SW 1271 (cell line): Measurements from ENCODE around the gene TPT1.
A peak's percentile ranks its signal among the peaks of the same experiment; 100 is the strongest.
"Not testable (repeated sequence)": the region's sequence is repeated elsewhere in the genome, so short reads cannot be mapped to it uniquely, and the experiment has no call there.

Experiments
- DNase-seq, 2 experiments: peaks; one replicate each; lab custom pipeline; 2025; lab: John Stamatoyannopoulos, UW

The TPT1 gene

DNA sequence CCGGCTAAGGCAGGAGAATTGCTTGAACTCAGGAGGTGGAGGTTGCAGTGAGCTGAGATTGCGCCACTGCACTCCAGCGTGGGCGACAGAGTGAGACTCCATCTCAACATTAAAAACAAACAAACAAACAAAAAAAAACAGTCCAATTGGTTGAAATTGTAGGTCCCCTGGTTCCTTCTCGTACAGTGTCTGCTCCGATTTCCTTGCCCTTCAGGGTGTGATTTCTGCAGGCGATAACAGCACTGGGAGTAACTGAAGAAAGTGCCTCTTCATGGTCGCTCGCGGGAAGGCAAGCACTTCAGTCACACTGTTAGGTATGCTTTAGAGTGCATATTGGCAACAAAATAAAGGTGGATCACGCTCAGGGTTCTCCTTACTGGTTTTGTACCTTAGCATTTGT lies 39.7 kb downstream of the TPT1 start:
- DNase-seq, result no peak

DNA sequence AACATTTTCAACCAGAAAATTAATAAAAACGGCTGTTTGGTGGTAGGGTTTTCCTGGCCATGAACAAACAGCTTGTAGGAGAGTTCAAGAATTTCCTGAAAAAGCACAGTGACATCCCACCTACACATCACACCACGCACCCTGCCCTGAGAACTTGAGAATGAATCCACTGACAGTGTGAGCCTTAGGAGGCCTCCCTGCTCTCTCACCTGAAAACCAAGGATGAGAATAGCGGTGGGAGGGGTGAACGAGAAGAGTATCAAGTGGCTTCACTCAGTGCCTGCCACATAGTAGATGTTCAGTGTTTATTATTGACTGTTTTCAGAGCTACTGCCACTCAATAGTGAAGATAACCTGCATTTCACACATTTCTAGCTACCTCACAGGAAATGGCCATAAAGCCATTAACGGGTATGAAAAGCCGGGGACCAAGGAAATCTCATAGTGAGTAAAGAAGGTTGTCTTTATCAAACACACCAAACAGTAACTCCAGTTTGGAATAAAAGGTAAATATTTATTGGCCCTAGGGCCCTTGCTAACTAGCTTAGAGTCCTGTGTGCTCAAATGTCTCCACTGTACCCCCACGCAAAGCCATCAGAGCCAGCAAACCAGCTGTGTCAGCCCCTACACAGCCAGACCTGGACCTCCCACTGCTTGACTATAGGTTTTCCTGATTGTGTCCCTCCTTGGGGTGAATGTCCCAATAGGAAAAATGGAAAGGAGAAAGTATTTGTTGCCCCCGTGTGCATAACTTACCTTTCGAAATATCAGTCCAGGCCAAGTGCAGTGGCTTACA lies 40.6 kb downstream of the TPT1 start:
- no peak for DNase-seq

DNA sequence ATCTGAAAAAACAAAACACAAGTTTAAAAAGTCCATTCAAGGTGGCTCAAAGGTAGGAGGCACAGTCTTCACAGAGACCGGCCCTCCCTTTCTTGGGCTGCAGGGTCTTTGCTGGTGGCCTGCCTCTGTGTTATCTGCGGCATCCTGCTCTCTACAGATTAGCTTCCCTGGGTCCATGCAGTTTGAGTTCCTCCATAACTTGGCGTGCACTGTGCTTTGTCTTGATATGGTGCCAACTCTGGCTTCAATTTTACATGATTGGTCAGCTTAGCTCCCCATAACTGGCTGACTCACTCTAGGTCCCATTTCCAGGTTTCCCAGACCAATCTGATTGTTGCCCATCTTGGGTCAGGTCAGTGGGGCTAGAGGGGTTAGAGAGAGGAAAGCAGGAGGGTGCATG lies 41.8 kb downstream of the TPT1 start:
- no peak for DNase-seq

DNA sequence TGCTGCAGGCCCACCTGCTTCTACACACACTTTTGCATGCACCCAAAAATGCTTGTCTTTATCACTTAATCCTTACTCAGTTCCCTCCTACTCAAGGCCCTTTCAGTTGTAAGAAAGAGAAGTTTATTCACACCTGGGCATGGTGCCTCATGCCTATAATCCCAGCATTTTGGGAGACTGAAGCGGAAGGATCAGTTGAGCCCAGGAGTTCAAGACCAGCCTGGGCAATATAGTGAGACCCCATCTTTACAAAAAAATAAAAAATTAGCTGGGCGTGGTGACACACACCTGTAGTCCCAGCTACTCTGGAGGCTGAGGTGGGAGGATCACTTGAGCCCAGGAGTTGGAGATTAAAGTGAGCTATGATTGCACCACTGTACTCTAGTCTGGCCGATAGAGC lies 42.4 kb downstream of the TPT1 start:
- not testable (repeated sequence) for DNase-seq

DNA sequence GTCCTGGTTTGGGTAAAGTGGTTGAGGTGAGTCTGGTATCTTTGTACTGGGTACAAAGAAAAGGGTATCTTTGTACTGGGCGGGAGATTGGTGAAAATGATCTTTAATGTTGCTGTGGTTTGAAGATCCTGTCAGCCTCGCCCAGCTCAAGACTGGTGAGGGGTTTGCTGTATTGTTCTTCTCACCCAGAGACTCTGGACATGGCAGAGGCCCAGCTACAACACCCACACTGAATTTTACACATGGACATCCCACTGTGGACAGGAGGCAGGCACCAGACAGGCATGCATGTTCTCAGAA lies 42.8 kb downstream of the TPT1 start:
- no peak for DNase-seq

DNA sequence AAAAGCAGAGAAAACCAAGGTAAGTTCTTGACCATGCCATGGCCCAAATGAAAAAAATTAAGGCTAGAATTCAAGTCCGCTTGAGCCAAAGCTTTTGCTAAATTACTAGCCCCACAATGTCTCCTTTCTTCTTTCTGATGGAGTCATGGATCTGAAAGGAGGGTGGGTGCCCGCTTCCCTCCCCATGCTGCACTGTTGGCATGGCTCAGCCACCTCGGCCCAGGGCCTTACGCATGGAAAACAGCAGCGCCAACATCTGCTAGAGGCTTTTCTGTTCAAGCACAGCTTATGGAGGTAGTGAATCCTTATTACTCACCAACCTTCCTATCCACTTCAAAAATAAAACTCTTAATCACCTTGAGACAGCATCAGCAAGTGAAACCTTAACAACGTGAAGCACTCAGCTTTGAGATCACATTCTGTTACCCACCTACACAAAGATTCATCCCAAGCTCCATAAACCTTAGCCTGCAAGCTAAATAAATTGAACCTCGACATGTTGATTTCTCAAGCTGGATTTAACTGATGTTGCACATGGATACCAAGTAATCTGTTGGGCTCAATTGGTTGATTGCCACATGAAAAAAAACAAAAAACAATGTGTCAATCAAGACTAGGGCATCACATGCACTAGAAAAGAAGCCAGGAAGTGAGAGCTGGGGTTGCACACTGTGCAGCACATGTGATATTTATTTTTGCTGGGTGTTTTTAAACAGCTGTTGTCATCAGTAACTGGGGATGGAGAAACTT lies 43.4 kb downstream of the TPT1 start:
- no peak for DNase-seq

DNA sequence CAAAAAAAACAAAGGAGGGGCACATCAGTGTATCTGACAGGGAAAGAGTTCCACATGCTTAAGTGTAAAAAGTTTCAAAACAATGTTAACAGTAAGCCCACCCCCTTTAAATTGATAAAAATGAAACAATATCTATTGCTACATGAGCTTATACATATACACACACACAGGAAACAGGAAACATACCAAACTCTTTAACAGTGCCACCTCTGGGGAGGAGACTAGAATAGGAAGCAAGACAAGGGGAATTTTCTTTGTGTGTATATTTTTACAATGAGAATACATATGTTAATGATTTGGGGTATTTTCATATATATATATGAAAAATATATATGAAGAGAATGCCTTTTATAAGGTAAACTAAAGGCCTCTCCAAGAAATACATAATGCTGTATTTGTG lies 44.7 kb downstream of the TPT1 start:
- no peak for DNase-seq

DNA sequence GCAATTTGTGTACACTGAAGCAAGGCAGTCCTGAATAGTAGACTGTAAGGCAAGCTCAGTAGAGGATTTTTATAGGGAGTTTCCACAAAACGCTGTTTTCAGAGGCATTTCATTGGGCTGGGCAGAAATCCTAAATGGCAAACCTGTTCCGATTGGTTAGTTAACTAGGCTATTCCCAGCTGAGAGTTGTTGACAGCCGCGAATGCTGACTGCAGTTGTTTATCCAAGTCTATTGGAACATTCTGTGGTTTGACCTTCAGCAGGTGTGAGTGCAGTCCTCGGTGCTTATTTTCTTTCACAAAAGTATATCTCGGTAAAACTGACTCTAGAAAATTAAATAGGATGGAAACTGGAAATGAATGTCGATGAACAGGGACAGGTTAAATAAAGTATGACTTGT lies 45.4 kb downstream of the TPT1 start:
- DNase-seq, result no peak

DNA sequence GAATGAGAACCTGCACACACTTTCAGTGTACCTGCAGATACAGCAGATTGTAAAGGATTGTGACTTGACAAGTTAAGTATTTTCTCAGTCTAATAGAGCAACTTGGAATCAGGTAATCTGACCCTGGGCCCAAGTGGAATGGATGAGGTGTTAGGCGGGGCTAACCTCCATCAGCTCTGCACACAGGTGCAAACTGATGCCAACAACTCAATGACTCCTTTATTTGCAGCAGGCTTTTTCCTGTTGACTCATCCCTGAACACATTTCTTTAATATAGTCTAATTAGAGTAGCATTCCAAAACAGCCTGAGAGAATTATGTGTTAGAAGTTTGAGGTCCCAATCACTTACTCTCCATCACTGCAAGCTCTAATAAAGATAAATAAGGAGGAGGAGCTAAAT lies 48.8 kb downstream of the TPT1 start:
- DNase-seq, result peak; percentile 16 to 77

DNA sequence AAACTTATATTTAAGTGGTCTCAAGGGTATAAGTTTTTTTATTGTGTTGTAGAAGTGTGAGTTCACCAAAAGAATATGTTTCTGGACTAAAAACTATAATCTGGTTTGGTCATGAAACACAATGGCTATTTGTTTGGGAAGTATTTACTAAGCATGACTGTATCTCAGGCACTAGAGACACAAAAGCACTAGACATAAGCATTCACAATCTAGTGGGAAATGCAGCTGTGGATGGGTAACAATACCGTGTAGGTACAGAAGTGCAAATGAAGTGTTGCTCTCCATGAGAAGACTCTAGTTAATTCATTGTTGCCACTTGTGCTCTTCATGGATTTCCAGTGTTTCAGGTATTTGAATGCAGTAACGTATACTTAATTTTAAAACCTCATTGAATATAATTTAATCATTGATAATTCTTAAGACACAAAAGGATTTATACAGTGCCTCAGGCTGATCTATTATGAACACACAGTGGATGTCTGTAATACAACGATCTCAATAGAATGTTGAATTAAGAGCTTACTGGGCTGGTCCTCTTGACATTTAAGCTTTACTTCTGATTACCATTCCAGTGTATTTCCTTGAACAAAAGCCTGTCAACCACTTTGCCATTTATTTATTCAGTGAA lies 50.9 kb downstream of the TPT1 start:
- no peak for DNase-seq
